ENCODE data around the gene ZNF41. TPM values are rescaled to one million over a fixed set of nuclear protein-coding genes. Genes with fewer than 3 reads are reported as not detected.

ZNF41 gene
- total RNA-seq, 1 donor from 2014 or later, result 7.0 TPM

GRCh38 chrX:47503151-47503550, 20.1 kb upstream of the ZNF41 start:
- Mint-ChIP-seq H3K27ac (no peak overlapping the region), H3K36me3 (no peaks in the 10 kb centered on the region), H3K4me1 (peaks cover 12% of the 10 kb centered on the region), H3K9me3 (peaks cover 6% of the 10 kb centered on the region), H3K27me3 (ENCODE audit: low read depth) (no peaks in the 10 kb centered on the region), H3K4me3 (no peak overlapping the region)
- TF ChIP-seq, protein P1, sequence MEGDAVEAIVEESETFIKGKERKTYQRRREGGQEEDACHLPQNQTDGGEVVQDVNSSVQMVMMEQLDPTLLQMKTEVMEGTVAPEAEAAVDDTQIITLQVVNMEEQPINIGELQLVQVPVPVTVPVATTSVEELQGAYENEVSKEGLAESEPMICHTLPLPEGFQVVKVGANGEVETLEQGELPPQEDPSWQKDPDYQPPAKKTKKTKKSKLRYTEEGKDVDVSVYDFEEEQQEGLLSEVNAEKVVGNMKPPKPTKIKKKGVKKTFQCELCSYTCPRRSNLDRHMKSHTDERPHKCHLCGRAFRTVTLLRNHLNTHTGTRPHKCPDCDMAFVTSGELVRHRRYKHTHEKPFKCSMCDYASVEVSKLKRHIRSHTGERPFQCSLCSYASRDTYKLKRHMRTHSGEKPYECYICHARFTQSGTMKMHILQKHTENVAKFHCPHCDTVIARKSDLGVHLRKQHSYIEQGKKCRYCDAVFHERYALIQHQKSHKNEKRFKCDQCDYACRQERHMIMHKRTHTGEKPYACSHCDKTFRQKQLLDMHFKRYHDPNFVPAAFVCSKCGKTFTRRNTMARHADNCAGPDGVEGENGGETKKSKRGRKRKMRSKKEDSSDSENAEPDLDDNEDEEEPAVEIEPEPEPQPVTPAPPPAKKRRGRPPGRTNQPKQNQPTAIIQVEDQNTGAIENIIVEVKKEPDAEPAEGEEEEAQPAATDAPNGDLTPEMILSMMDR (IDR thresholded peaks at IDR 0.05; ENCODE audit: unreplicated experiment), result no peak
- DNase-seq (ENCODE audit: low spot score in 2 of 2, unreplicated experiment in 2 of 2), result no peak

- TF ChIP-seq, protein P1 (IDR thresholded peaks at IDR 0.05; ENCODE audit: unreplicated experiment), result no peak
- H3K27me3 Mint-ChIP-seq (ENCODE audit: low read depth), result no peaks in the 10 kb centered on the region
- H3K4me1 Mint-ChIP-seq, result peaks cover 12% of the 10 kb centered on the region
- H3K9me3 Mint-ChIP-seq, result peaks cover 6% of the 10 kb centered on the region
- DNase-seq (ENCODE audit: low spot score in 2 of 2, unreplicated experiment in 2 of 2), result no peak
- H3K4me3 Mint-ChIP-seq, result no peak overlapping the region
- H3K36me3 Mint-ChIP-seq, result no peaks in the 10 kb centered on the region
- H3K27ac Mint-ChIP-seq, result no peak overlapping the region
Observed at GRCh38 chrX:47502316-47503125, 19.5 kb upstream of the ZNF41 start.

DNA sequence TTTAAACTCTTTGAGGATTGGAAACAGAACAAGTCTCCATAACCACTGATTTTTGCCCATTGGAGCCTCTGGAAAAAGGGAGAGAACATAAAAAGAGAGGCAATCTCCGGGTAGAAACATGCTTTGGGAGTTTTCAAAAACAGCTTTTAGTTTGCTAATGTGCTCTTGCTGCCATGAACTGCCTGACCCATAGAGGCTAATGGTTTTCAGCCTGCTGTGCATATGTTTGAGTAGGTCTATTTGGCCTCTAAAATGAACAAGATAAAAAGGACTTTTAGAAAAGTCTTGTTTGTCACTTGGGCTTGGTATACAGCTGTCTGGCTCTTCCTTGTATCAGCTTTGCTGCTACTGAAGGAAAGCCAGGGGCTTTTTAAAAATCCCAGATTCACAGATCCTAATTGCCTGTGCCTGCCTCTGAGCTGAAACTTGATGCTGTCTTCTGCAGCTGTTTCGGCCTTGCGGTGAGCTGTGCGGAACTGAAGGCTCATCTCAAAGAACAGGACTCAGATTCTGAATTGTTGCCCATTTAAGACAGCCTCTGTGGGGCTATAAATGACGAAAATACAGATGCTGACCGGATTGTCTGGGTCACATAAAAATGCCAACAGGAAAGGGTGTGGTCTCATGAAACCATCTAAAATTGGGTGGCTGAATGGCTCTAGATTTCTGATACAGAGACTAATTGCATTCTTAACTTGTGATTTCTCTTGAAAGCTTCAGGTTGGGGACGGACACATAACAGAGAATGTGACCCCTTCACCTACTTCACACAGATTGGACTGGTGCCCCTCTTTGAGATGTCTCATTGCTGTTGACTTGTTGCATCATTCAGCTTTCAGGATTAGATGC, 18.4 kb upstream of the ZNF41 start:
- no peak overlapping the region for H3K27ac Mint-ChIP-seq
- H3K4me3 Mint-ChIP-seq, result no peak overlapping the region
- H3K4me1 Mint-ChIP-seq, result peaks cover 12% of the 10 kb centered on the region
- H3K9me3 Mint-ChIP-seq, result peaks cover 13% of the 10 kb centered on the region
- H3K36me3 Mint-ChIP-seq, result no peaks in the 10 kb centered on the region
- no peaks in the 10 kb centered on the region for H3K27me3 Mint-ChIP-seq (ENCODE audit: low read depth)
- DNase-seq (ENCODE audit: low spot score in 2 of 2, unreplicated experiment in 2 of 2), result no peak
- TF ChIP-seq, protein P1 (IDR thresholded peaks at IDR 0.05; ENCODE audit: unreplicated experiment), result no peak

GRCh38 chrX:47500554-47500953, 17.5 kb upstream of the ZNF41 start:
- Mint-ChIP-seq H3K27ac (no peak overlapping the region), H3K4me3 (no peak overlapping the region), H3K9me3 (peaks cover 18% of the 10 kb centered on the region), H3K27me3 (ENCODE audit: low read depth) (no peaks in the 10 kb centered on the region), H3K36me3 (no peaks in the 10 kb centered on the region), H3K4me1 (peaks cover 12% of the 10 kb centered on the region)
- DNase-seq (ENCODE audit: low spot score in 2 of 2, unreplicated experiment in 2 of 2), result no peak
- TF ChIP-seq, protein P1 (IDR thresholded peaks at IDR 0.05; ENCODE audit: unreplicated experiment), result no peak

DNA sequence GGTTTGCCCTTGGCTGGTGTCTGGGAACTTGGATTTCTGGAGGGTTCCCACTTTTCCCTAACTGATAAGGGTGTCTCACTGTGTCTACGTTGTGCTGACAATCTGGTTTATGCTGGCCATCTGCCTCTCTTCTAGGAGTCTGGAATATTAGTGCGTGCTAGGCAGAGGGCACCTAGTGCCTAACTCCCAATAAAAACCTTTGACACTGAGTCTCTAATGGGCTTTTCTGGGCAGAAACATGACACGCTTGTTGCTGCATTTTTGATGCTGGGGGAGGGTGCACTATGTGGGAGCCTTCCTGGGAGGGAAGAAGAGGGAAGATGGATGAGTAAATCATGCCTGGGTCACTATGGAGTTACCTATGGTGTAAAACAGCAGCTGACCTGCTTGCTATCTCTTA, 16.3 kb upstream of the ZNF41 start:
- H3K4me3 Mint-ChIP-seq, result no peak overlapping the region
- TF ChIP-seq, protein P1 (IDR thresholded peaks at IDR 0.05; ENCODE audit: unreplicated experiment), result no peak
- no peak for DNase-seq (ENCODE audit: low spot score in 2 of 2, unreplicated experiment in 2 of 2)
- peaks cover 12% of the 10 kb centered on the region for H3K4me1 Mint-ChIP-seq
- no peaks in the 10 kb centered on the region for H3K36me3 Mint-ChIP-seq
- no peaks in the 10 kb centered on the region for H3K27me3 Mint-ChIP-seq (ENCODE audit: low read depth)
- H3K27ac Mint-ChIP-seq, result no peak overlapping the region
- H3K9me3 Mint-ChIP-seq, result peaks cover 27% of the 10 kb centered on the region
